HepG2 (cell line): ENCODE measurements around the gene TAT. TPM values are rescaled to one million over a fixed set of nuclear protein-coding genes. Genes with fewer than 3 reads are reported as not detected.

Experiments used
- CBX2 ChIP-seq, 2 experiments: fragments of 200-600 bp in 1 of 2; sonication (generic); formaldehyde crosslinking in 1 of 2; IDR thresholded peaks; 2 replicates each; pipeline versions ENCODE4 v1.7.0 to v1.8.1; 2018 to 2022; ENCODE audit warnings: low read depth in 2 of 2, low read length in 1 of 2, mild to moderate bottlenecking in 1 of 2, missing genetic modification reagents in 1 of 2
- CSRNP2 ChIP-seq: sonication (generic); formaldehyde crosslinking; conservative IDR thresholded peaks from 2 replicates; pipeline ENCODE4 v1.8.0; 2022; ENCODE audit warnings: low read depth, missing genetic modification reagents
- ELF3 ChIP-seq: IDR thresholded peaks from 2 replicates; pipeline ENCODE4 v1.6.1; 2016; ENCODE audit warnings: missing genetic modification reagents, missing compliant biosample characterization
- FOSL1 ChIP-seq: sonication (generic); formaldehyde crosslinking; IDR thresholded peaks from 2 replicates; pipeline ENCODE4 v1.9.0; 2021; ENCODE audit warnings: missing genetic modification reagents, borderline replicate concordance
- FOXJ3 ChIP-seq: sonication (generic); formaldehyde crosslinking; IDR thresholded peaks from 2 replicates; pipeline ENCODE4 v1.4.0; 2020; ENCODE audit warnings: missing genetic modification reagents, mild to moderate bottlenecking, borderline replicate concordance
- HMG20B ChIP-seq: conservative IDR thresholded peaks from 2 replicates; pipeline ENCODE4 v1.6.1; 2016; ENCODE audit warnings: missing genetic modification reagents, missing compliant biosample characterization
- HNRNPUL1 ChIP-seq: fragments of 200-400 bp; formaldehyde crosslinking; IDR thresholded peaks from 2 replicates; pipeline ENCODE4 v1.6.1; 2017; ENCODE audit warnings: low read depth, mild to moderate bottlenecking, low read length, moderate library complexity
- MEIS2 ChIP-seq: sonication (generic); formaldehyde crosslinking; IDR thresholded peaks from 2 replicates; pipeline ENCODE4 v1.9.0; 2021; ENCODE audit warnings: mild to moderate bottlenecking, missing genetic modification reagents
- MIXL1 ChIP-seq: IDR thresholded peaks from 2 replicates; pipeline ENCODE4 v1.6.1; 2016
- MNT ChIP-seq: fragments of 450-650 bp; IDR thresholded peaks from 2 replicates; pipeline ENCODE4 v1.6.1; 2016
- MTF1 ChIP-seq: sonication (generic); formaldehyde crosslinking; IDR thresholded peaks from 2 replicates; pipeline ENCODE4 v1.5.0; 2020; ENCODE audit warnings: missing genetic modification reagents
- ONECUT2 ChIP-seq: sonication (generic); formaldehyde crosslinking; IDR thresholded peaks from 2 replicates; pipeline ENCODE4 v1.4.0; 2020; ENCODE audit warnings: missing genetic modification reagents
- PHF5A ChIP-seq: IDR thresholded peaks from one replicate; pipeline ENCODE4 v1.6.1; 2018; ENCODE audit warnings: low read depth, missing genetic modification reagents; ENCODE audit not compliant: unreplicated experiment
- RBAK ChIP-seq: sonication (generic); formaldehyde crosslinking; IDR thresholded peaks from 2 replicates; pipeline ENCODE4 v1.5.1; 2020; ENCODE audit warnings: mild to moderate bottlenecking, missing genetic modification reagents
- RBFOX2 ChIP-seq: fragments of 200-400 bp; formaldehyde crosslinking; IDR thresholded peaks from 2 replicates; pipeline ENCODE4 v1.6.1; 2017; ENCODE audit warnings: low read depth, mild to moderate bottlenecking, low read length
- SP5 ChIP-seq: IDR thresholded peaks from 2 replicates; pipeline ENCODE4 v1.6.1; 2016; ENCODE audit warnings: low read depth, borderline replicate concordance
- ZBTB21 ChIP-seq: sonication (generic); formaldehyde crosslinking; IDR thresholded peaks from 2 replicates; pipeline ENCODE4 v1.4.0; 2020; ENCODE audit warnings: missing genetic modification reagents
- ZGPAT ChIP-seq: IDR thresholded peaks from 2 replicates; pipeline ENCODE4 v1.6.1; 2016; ENCODE audit warnings: mild to moderate bottlenecking
- ZMAT5 ChIP-seq: sonication (generic); formaldehyde crosslinking; IDR thresholded peaks from 2 replicates; pipeline ENCODE4 v1.5.0; 2020; ENCODE audit warnings: mild to moderate bottlenecking, low read depth, missing genetic modification reagents, borderline replicate concordance
- ZNF556 ChIP-seq: sonication (generic); formaldehyde crosslinking; IDR thresholded peaks from 2 replicates; pipeline ENCODE4 v1.4.0; 2020; ENCODE audit warnings: mild to moderate bottlenecking, missing genetic modification reagents, borderline replicate concordance
- ZNF644 ChIP-seq: IDR thresholded peaks from 2 replicates; pipeline ENCODE4 v1.6.1; 2016; ENCODE audit warnings: low read depth
- ZNF720 ChIP-seq: sonication (generic); formaldehyde crosslinking; IDR thresholded peaks from 2 replicates; pipeline ENCODE4 v1.4.0; 2020; ENCODE audit warnings: missing genetic modification reagents
- ZNF772 ChIP-seq: sonication (generic); formaldehyde crosslinking; IDR thresholded peaks from 2 replicates; pipeline ENCODE4 v1.5.0; 2020; ENCODE audit warnings: mild to moderate bottlenecking, missing genetic modification reagents
- ZNF781 ChIP-seq: sonication (generic); formaldehyde crosslinking; IDR thresholded peaks from 2 replicates; pipeline ENCODE4 v1.5.1; 2020; ENCODE audit warnings: borderline replicate concordance, mild to moderate bottlenecking, missing genetic modification reagents; ENCODE audit errors: not compliant biosample characterization
- ZSCAN30 ChIP-seq: sonication (generic); formaldehyde crosslinking; IDR thresholded peaks from 2 replicates; pipeline ENCODE4 v1.5.0; 2020; ENCODE audit warnings: mild to moderate bottlenecking, missing genetic modification reagents
- polyA plus RNA-seq, 8 experiments: library from polyadenylated mRNA; depleted of rRNA in 3 of 8; stranded (reverse) in 7 of 8; unstranded in 1 of 8; fragments of >200 nt; fragmentation: Illumina TruSeq in 4 of 8; extraction: Trizol in 4 of 8; gene quantifications; 2 replicates each; pipeline versions ENCODE4 v1.2.1 to v1.2.3, GENCODE V29; 2011 to 2016; ENCODE audit warnings: low read depth in 4 of 8, missing spikeins in 1 of 8, mixed read lengths in 1 of 8; ENCODE audit not compliant: insufficient read depth in 1 of 8
- total RNA-seq, 5 experiments: library from RNA; depleted of rRNA; stranded (reverse); fragments of >200 nt; fragmentation: Illumina TruSeq; extraction: Trizol; gene quantifications; 2 replicates each; pipeline ENCODE4 v1.2.3, GENCODE V29; 2016; ENCODE audit warnings: low read depth in 1 of 5

Gene TAT
- total and polyA plus RNA-seq, 2 of the 13 experiments (the other 11 are each of a cell fraction or from before 2014, with no cell fraction given), result 1.6 to 5.8 TPM

GRCh38 chr16:71572497-71573116 is 4.3 kb downstream of the TAT start (continued):
- TF ChIP-seq FOXJ3 (CRISPR knock-in tag) (peak; percentile 84; the same call in 1 of the 2 replicates), RBFOX2 (peak; percentile 57), HNRNPUL1 (0 out of 2 replicates have a peak, but pooled peaks have one; percentile 17), SP5 (CRISPR knock-in tag) (0 out of 2 replicates have a peak, but pooled peaks have one; percentile 6), ZNF644 (CRISPR knock-in tag) (peak; percentile 94), RBAK (no peak), ONECUT2 (CRISPR knock-in tag) (peak; percentile 63; the same call in 1 of the 2 replicates), CBX2 (IDR thresholded peaks at IDR 0.05; ENCODE audit: low read depth, low read length) (no peak), CBX2 (CRISPR knock-in tag; IDR thresholded peaks at IDR 0.05; ENCODE audit: low read depth) (no peak), ELF3 (CRISPR knock-in tag) (peak; percentile 92), MEIS2 (CRISPR knock-in tag) (peak; percentile 95), MIXL1 (CRISPR knock-in tag) (peak; percentile 82), ZBTB21 (CRISPR knock-in tag) (peak; percentile 59), HMG20B (CRISPR knock-in tag) (0 out of 2 replicates have a peak, but pooled peaks have one; percentile 33), ZGPAT (CRISPR knock-in tag) (peak; percentile 73), CSRNP2 (CRISPR knock-in tag) (no peak), ZMAT5 (CRISPR knock-in tag) (no peak), MTF1 (CRISPR knock-in tag) (no peak), ZNF772 (CRISPR knock-in tag) (peak; percentile 82; the same call in 1 of the 2 replicates), ZNF556 (0 out of 2 replicates have a peak, but pooled peaks have one; percentile 31), PHF5A (peak; percentile 74), MNT (peak; percentile 60; the same call in 1 of the 2 replicates), ZNF781 (CRISPR knock-in tag) (peak; percentile 86), ZSCAN30 (CRISPR knock-in tag) (no peak), FOSL1 (CRISPR knock-in tag) (peak; percentile 45; the same call in 1 of the 2 replicates), ZNF720 (no peak)
